K562 (cell line): ENCODE data around the gene LMAN2. TPM values are rescaled to one million over a fixed set of nuclear protein-coding genes. Genes with fewer than 3 reads are reported as not detected.

Source experiments
- AFF1 ChIP-seq, 2 experiments: fragments of 450-650 bp; IDR thresholded peaks; 2 replicates each; pipeline ENCODE4 v1.6.1; 2018; ENCODE audit warnings: mild to moderate bottlenecking in 2 of 2, low read depth in 1 of 2; ENCODE audit not compliant: partially characterized antibody in 2 of 2
- ARNT ChIP-seq, 2 experiments: fragments of 450-650 bp; IDR thresholded peaks; 2 replicates each; pipeline ENCODE4 v1.6.1; 2016; ENCODE audit warnings: mild to moderate bottlenecking in 1 of 2
- CTCFL ChIP-seq: IDR thresholded peaks from 2 replicates; pipeline ENCODE4 v1.6.1; 2011; ENCODE audit warnings: borderline replicate concordance, low read depth, mild to moderate bottlenecking, moderate library complexity, low read length; ENCODE audit not compliant: insufficient read depth, poor library complexity, severe bottlenecking
- HDAC8 ChIP-seq: fragments of 450-650 bp; IDR thresholded peaks from 2 replicates; pipeline ENCODE4 v1.6.1; 2016; ENCODE audit warnings: mild to moderate bottlenecking, missing genetic modification characterization, moderate library complexity, missing compliant biosample characterization
- HES1 ChIP-seq: fragments of 450-650 bp; IDR thresholded peaks from 2 replicates; pipeline ENCODE4 v1.6.1; 2016; ENCODE audit warnings: low read depth, mild to moderate bottlenecking, moderate library complexity
- HNRNPL ChIP-seq: fragments of 200-400 bp; formaldehyde crosslinking; IDR thresholded peaks from 2 replicates; pipeline ENCODE4 v1.6.1; 2017; ENCODE audit warnings: low read depth, mild to moderate bottlenecking, low read length
- JUN ChIP-seq, 2 experiments: sonication (generic) in 1 of 2; formaldehyde crosslinking in 1 of 2; IDR thresholded peaks; 2 replicates each; pipeline versions ENCODE4 v1.6.1 to v1.8.0; 2012 to 2022; ENCODE audit warnings: borderline replicate concordance in 2 of 2, mild to moderate bottlenecking in 2 of 2, improper control_type of control experiment in 1 of 2, low read depth in 1 of 2, low read length in 1 of 2, missing genetic modification reagents in 1 of 2
- MLX ChIP-seq, 2 experiments: fragments of 450-650 bp in 1 of 2; sonication (generic) in 1 of 2; formaldehyde crosslinking; conservative IDR thresholded peaks; 2 replicates each; pipeline versions ENCODE4 v1.4.0 to v1.8.1; 2020 to 2022; ENCODE audit warnings: mild to moderate bottlenecking in 1 of 2, missing genetic modification reagents in 1 of 2
- MNT ChIP-seq, 2 experiments: fragments of 450-650 bp; conservative IDR thresholded peaks; 2 replicates each; pipeline ENCODE4 v1.6.1; 2017; ENCODE audit warnings: mild to moderate bottlenecking in 2 of 2, moderate library complexity in 2 of 2
- NEUROD1 ChIP-seq: fragments of 150-350 bp; IDR thresholded peaks from 2 replicates; pipeline ENCODE4 v1.6.1; 2014; ENCODE audit warnings: borderline replicate concordance, low read length, low read depth; ENCODE audit not compliant: partially characterized antibody
- NFATC3 ChIP-seq: fragments of 450-650 bp; IDR thresholded peaks from 2 replicates; pipeline ENCODE4 v1.6.1; 2017; ENCODE audit warnings: mild to moderate bottlenecking
- POLR2AphosphoS5 ChIP-seq: IDR thresholded peaks from 2 replicates; pipeline ENCODE4 v1.6.1; 2011; ENCODE audit warnings: mild to moderate bottlenecking, low read depth, low read length, moderate library complexity; ENCODE audit not compliant: control insufficient read depth, insufficient read depth
- PTBP1 ChIP-seq: fragments of 200-400 bp; formaldehyde crosslinking; IDR thresholded peaks from 2 replicates; pipeline ENCODE4 v1.6.1; 2017; ENCODE audit warnings: low read depth, low read length
- RFX1 ChIP-seq: fragments of 450-650 bp; IDR thresholded peaks from 2 replicates; pipeline ENCODE4 v1.6.1; 2016; ENCODE audit warnings: mild to moderate bottlenecking, moderate library complexity
- ZNF133 ChIP-seq: fragments of 250-450 bp; sonication (Bioruptor Pico); IDR thresholded peaks from 2 replicates; pipeline ENCODE4 v1.4.0; 2020; ENCODE audit warnings: mild to moderate bottlenecking
- ZNF165 ChIP-seq: fragments of 250-450 bp; sonication (Bioruptor Pico); IDR thresholded peaks from 2 replicates; pipeline ENCODE4 v1.4.0; 2020; ENCODE audit warnings: borderline replicate concordance
- polyA plus RNA-seq, 8 experiments: library from polyadenylated mRNA; depleted of rRNA in 4 of 8; stranded (reverse) in 5 of 8; unstranded in 3 of 8; fragments of >200 nt; fragmentation: Nextera tagmentation in 2 of 8; fragmentation: Illumina TruSeq in 1 of 8; extraction: Ambion mirVana in 2 of 8; extraction: Trizol in 1 of 8; gene quantifications; 2 replicates each; pipeline versions ENCODE4 v1.2.1 to v1.2.3, GENCODE V29; 2011 to 2014; ENCODE audit warnings: inconsistent platforms in 1 of 8, missing spikeins in 1 of 8
- total RNA-seq, 7 experiments: library from RNA; depleted of rRNA in 6 of 7; stranded (reverse); fragments of >200 nt in 6 of 7; fragmentation: Illumina TruSeq in 2 of 7; extraction: Trizol in 2 of 7; gene quantifications; 2 replicates each; pipeline versions ENCODE4 v1.2.1 to v1.2.3, GENCODE V29; 2011 to 2021; ENCODE audit warnings: low replicate concordance in 1 of 7

Gene LMAN2
- total and polyA plus RNA-seq, 9 of the 15 experiments (the other 6 are each of a cell fraction or from before 2014, with no cell fraction given), result 2.7 to 254 (median 136) TPM

- no peak for TF ChIP-seq CTCFL
- TF ChIP-seq HES1, result peak; percentile 49; the same call in 1 of the 2 replicates
- no peak for TF ChIP-seq ZNF133
- no peak for TF ChIP-seq HNRNPL
- TF ChIP-seq ZNF165 (CRISPR knock-in tag), result no peak
- TF ChIP-seq ARNT (IDR thresholded peaks at IDR 0.05), result no peak; a peak in 1 of 4 replicates
- TF ChIP-seq PTBP1, result no peak
- TF ChIP-seq AFF1 (IDR thresholded peaks at IDR 0.05; ENCODE audit: low read depth in 1 of 2, partially characterized antibody in 2 of 2), result no peak
- TF ChIP-seq HDAC8, result no peak
- no peak for TF ChIP-seq MLX (CRISPR knock-in tag; conservative IDR thresholded peaks at IDR 0.05)
- peak; percentile 8; the same call in 1 of the 2 replicates for TF ChIP-seq JUN (IDR thresholded peaks at IDR 0.05; ENCODE audit: borderline replicate concordance, low read depth, low read length)
- no peak for TF ChIP-seq JUN (CRISPR knock-in tag; IDR thresholded peaks at IDR 0.05; ENCODE audit: borderline replicate concordance)
- TF ChIP-seq RFX1, result no peak
- peak; percentile 18 for TF ChIP-seq NEUROD1
- no peak for TF ChIP-seq POLR2AphosphoS5
- no peak for TF ChIP-seq NFATC3
- peak in 1 of 2 experiments; percentile 55; a peak in 2 of 4 replicates for TF ChIP-seq MNT (conservative IDR thresholded peaks at IDR 0.05)
These were observed 15.3 kb upstream of the LMAN2 start (continued) for GRCh38 chr5:177366528-177367322.
